ENCODE data around the gene CCDC195.
"Not testable (repeated sequence)": the region's sequence is repeated elsewhere in the genome, so short reads cannot be mapped to it uniquely, and the experiment has no call there.

CCDC195 gene

GRCh38 chr2:224690868-224691267 is 25.3 kb downstream of the CCDC195 start:
- no peak for DNase-seq (ENCODE audit: low spot score)

- no peak for DNase-seq (ENCODE audit: low spot score)
These were observed 26.6 kb downstream of the CCDC195 start for GRCh38 chr2:224689539-224689938.

- DNase-seq (ENCODE audit: low spot score) = no peak
These were observed 27.2 kb downstream of the CCDC195 start for GRCh38 chr2:224688997-224689396.

- DNase-seq (ENCODE audit: low spot score) = no peak
These were observed 29.0 kb downstream of the CCDC195 start for GRCh38 chr2:224687156-224687555.

GRCh38 chr2:224685121-224685520 is 31.0 kb downstream of the CCDC195 start:
- DNase-seq (ENCODE audit: low spot score) = no peak

GRCh38 chr2:224682134-224682533 is 34.0 kb downstream of the CCDC195 start:
- DNase-seq (ENCODE audit: low spot score) = no peak

- no peak for DNase-seq (ENCODE audit: low spot score)
These were observed 44.4 kb downstream of the CCDC195 start for GRCh38 chr2:224671731-224672130.

- DNase-seq (ENCODE audit: low spot score) = no peak
These were observed 46.0 kb downstream of the CCDC195 start for GRCh38 chr2:224670203-224670602.

GRCh38 chr2:224669449-224669848 is 46.7 kb downstream of the CCDC195 start:
- DNase-seq (ENCODE audit: low spot score) = no peak

GRCh38 chr2:224668123-224668909 is 47.8 kb downstream of the CCDC195 start:
- DNase-seq (ENCODE audit: low spot score) = no peak

GRCh38 chr2:224666951-224667553 is 49.1 kb downstream of the CCDC195 start:
- DNase-seq (ENCODE audit: low spot score) = no peak

- not testable (repeated sequence) for DNase-seq (ENCODE audit: low spot score)
These were observed 52.8 kb downstream of the CCDC195 start for GRCh38 chr2:224663322-224663721.

- not testable (repeated sequence) for DNase-seq (ENCODE audit: low spot score)
These were observed 54.5 kb downstream of the CCDC195 start for GRCh38 chr2:224661708-224662107.

GRCh38 chr2:224659714-224660113 is 56.5 kb downstream of the CCDC195 start:
- no peak for DNase-seq (ENCODE audit: low spot score)

GRCh38 chr2:224658780-224659405 is 57.3 kb downstream of the CCDC195 start:
- DNase-seq (ENCODE audit: low spot score) = no peak

GRCh38 chr2:224657349-224657748 is 58.8 kb downstream of the CCDC195 start:
- DNase-seq (ENCODE audit: low spot score) = no peak

- no peak for DNase-seq (ENCODE audit: low spot score)
These were observed 61.1 kb downstream of the CCDC195 start for GRCh38 chr2:224655006-224655537.
